Activated CD8-positive, alpha-beta memory T cell treated with anti-CD3 and anti-CD28 coated beads for 48 hours (primary cell): ENCODE results near the gene KYNU.
"Not testable (repeated sequence)": the region's sequence is repeated elsewhere in the genome, so short reads cannot be mapped to it uniquely, and the experiment has no call there.

ENCODE experiments used
- DNase-seq, 3 experiments: peaks; one replicate each; pipeline ENCODE4 v3.0.0-alpha.2; 2020; ENCODE audit warnings: low read depth in 2 of 3, low spot score in 2 of 3

KYNU gene

DNA sequence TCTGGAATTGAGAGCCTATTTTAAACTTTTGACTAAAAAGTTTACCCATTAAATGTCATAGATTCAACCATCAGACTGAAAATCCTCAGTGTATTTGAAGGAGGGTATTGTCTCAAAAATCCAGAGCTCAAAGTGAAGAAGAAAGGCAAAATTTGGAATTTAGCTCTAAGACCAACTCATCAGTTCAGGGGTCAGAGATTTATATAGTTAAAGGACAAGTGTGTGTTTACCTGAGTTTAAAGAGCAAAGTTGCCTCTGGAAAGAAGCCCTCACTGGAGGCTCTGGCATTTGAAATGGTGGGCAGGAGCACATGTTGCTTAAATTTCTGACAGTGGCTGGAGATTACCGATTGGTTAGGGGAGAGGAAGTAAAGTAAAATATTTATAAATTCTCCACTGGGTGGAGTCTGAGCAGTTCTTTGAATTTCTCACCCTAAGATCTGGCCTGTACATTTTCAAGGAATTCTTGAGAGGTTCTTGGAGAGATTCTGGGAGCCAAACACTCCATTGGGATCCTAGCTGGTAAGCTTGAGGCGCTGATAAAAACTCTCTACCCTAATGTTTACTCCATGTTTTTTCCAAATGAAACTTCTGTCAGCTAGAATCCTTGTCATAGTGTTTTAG, at the start of gene KYNU:
KYNU (plus strand) TSS at position 449 of the 623 bp plus-strand sequence. CDS start 7,704 bp downstream, outside the sequence.
- DNase-seq = no peak

DNA sequence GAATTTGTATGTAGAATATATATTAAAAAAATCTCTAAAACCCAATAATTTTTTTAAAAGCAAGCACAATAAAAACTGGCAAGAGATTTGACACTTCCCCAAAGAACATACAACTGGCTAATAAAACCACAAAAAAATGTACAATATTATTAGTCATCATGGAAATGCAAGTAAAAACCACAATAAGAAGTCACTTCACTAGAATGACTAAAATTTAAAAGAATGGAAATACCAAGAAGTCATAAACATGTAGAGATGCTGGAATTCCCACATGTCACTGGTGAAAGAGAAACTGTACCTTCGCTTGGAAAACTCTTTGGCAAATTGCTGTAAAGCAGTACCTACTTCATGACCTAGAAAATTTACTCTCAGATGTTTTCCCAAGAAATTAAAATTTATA, 43.4 kb upstream of the KYNU start:
- DNase-seq = no peak

DNA sequence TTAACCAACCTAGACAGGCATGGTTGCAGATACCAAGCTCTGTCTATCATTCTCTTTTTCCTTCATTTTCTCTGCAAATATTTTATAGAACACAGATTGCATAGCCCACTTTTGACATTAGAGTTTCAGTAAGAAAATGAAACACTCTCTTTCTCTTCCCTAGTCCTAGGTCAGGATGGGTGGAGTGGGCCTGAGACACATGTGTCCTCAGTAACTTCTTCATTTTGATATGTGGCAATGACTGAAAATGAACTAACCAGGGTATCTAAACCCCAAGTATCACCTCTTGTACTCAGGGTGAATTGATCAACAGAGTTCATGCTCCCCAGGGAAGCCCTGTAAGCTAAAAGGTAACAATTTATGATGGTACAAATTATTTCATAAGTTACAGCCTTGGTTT, 37.0 kb upstream of the KYNU start:
- DNase-seq = no peak

DNA sequence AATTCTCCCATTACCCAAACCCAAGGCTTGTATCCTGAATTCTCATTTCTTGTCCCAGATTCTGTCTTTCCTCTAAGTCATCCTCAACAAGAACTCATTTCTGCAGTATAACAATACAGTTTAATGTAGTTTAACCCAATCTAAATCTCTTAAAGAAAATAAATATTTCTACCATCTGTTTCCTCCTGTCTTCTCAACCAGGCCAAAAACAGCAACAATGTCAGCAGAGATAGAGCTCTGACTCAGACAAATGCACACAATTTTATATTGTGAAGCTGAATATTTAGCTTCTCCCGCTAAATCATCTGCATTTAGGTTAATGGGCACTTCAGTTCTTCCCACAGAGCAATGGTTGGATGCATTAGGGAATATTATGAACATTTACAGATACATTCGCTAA, 35.7 kb upstream of the KYNU start:
- DNase-seq = no peak

DNA sequence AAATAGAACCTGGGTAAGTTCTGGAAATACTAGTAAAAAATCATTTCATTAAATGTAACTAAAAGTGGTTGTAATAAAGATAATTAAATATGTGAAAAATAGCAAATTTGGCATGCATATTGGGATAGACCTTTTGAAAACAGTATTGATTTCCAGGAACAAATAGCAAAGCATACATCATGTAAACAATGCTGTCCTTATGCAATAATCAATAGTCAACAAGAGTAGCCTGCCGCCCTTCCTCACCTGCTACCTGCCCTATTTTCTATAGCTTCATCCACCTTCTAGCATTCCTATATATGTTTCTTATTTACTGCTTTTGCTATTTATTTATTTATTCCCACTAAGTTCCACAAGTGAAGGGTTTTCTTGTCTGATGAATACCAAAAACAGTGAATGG, 35.1 kb upstream of the KYNU start:
- no peak for DNase-seq

DNA sequence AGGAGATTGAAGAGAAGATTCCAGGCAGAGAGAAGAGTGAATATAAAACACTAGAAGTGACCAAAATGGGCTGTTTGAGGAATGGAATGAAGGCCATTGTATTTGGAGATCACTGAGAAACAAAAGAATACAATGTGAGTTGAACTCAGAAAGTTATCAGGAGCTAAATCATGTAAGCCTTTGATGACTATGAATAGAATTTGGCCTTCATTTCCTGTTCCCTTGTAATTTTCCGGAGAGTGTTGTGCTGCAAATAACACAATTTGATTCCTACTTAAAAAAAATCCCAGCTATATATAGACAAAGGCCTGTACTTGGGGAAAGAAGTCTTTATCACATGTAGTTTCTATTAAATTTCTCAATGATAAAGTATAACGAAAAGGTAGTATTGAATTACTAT, 33.7 kb upstream of the KYNU start:
- DNase-seq = no peak

DNA sequence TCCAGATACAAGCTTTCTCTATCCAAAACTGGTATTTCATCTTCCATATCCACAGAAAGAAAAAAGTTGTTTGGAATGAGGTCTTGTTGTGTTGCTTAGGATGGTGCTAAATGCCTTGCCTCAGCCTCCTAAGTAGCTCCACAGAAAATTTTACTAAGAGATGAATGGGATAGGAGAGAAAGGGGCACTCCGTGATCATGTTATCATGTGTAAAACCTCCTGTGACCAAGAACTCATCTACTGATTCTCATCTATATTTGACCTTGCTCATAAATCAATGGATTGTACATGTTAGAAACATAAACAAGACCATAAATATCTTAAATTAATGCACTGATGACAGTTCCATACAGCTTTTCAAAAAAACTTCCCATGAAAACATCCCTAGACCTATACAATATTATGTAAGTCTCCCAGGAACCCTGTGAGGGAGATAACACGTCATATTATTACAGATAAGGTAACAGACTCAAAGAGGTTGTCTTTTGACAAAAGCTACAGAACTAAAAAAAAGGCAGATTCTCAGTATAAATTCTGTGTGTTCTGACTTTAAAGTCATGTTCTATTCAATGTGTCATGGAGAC, 29.3 kb upstream of the KYNU start:
- no peak for DNase-seq

DNA sequence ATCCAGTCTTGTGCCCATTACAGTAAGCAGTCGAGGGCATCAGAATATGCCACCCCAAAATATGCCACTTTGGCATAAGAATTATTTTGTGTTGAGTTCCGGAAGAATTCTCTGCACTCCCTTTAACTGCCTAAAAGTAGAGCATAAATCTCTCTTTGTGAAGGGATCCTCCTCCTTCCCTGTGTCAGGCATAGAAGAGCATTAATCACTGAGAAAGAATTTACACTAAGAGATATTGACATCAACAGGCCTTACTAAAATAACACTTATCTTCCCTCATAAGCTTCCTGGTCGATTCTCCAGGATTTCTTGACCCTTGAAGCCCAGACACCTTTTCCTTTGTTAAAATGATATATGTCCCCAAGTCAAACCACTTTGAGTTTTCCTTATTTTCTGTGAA, 27.6 kb upstream of the KYNU start:
- DNase-seq = no peak

DNA sequence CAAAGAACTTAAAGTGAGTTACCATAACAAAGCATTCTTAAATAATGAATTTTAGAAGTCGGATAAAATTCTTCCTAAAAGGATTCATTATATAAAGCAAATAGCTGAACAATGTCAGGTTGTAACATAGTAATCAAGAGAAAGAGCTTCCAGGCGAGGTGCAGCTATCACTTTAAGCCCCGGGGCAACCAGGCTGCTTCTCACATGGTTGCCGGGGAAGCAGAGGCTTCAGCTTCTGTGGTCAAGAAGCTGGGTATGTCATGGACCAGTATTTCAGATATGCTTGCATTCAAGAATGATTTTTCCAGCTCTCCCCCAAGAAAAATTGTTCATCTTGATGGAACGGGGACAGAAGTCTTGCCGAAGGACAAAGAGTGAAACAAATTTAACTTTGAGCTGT, 23.6 kb upstream of the KYNU start:
- no peak for DNase-seq

DNA sequence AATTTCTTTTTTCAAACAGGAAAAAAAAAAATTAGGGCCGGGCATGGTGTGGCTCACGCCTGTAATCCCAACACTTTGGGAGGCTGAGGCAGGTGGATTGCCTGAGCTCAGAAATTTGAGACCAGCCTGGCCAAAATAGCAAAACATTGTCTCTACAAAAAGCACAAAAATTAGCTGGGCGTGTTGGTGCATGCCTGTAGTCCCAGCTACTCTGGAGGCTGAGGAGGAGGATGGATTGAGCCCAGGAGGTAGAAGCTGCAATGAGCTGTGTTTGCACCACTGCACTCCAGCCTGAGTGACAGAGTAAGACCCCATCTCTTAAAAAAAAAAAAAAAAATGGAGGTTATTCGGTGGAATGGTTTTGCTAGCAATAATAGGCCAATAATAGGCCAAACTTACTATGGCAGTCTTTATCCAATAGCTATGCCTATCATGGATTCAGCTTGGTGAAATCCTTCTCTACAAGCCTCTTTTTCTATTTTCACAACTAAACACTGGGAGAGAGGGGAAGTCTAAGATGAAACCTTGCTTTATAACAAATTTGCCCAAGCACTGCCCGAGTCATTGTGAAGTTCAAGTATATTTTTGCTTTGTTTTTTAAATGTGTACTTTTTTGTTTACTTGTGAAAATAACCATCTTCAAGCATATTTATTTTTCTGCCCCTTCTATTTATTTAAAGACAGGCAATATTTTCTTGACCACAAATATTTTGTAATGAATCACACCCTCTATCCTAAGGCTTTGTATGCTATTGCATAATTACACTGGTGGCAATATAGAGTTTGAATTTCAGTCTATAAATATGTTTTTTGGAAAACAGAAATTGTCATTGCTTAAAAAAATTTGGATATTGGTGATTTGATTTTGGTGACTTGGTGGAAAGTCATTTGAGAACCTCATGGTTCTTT, 20.0 kb upstream of the KYNU start:
- DNase-seq = no peak

DNA sequence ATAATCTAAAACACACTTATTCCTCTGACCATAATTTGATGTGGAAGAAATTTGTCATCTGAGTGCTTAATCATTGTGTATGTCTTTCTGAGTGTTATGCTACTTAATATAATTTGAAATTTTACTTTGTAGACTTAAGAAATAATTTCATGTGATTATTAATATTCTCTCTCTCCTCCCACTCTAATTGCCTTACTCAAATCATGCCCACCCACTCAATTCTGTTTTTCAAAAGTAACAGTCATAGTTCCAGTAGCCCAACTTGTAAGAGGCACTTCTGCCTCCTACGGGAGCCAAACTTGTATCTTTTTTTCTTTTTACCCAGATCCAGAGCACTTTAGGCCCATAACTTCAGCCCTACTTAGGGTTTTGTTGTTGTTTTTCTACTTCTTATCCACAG, 18.5 kb upstream of the KYNU start:
- no peak for DNase-seq

DNA sequence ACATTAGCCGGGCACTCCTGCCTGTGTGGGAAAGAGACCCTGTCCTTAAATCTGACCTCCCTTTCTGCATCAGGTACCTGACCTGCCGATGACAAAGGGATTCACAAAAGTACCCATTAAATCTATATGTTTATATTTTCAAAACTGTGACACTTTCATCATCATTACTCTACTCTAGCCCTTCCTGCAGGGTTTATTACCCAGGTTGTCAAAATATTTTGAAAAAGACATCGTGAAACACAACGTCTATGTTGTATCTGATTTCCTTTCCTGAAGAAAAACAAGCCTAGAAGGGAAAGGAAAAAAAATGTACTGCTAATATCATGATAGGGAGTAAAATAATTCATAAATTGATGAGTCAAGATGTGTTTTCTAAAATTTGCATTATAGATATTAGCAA, 15.2 kb upstream of the KYNU start:
- DNase-seq = no peak

DNA sequence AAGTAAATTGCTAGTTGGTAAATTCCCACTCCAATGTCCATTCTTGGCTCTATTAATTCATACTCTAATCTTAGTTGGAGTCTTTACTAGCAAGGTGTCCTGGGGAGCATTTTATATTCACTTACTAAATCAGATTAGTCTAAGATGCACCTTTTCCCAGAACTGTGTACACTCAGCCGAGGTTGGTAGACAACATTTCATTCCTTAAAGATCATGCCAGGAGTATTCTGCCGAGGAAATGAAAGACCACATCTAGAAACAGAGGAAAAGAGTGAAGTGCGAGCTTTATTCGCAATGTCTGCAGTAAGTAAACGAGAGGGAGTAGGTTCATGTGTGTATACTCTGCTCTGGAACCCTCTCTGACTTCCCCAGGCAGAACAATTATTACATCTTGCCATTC, 14.6 kb upstream of the KYNU start:
- no peak for DNase-seq

DNA sequence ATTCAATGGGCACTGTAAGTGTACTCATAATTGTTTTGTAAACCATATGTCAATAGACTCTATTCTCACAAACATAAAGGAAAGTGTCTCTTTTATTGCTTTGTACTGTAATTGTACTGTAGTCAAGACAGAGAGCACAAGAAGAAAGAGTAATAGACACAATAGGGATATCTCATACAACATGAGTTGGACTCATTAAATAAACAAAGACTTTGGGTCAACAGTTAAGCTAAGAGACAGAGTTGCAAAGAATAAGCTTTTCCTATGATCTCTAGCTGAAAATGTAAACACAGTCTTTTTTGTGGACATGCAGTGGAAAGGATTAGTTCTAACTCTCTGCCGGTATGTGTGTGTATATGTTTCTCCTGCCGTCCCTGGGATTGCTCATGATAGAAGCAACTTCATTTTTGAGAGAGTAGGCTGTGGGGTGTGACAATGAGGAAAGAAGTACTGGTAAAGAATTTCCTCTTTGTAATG, 13.9 kb upstream of the KYNU start:
- no peak for DNase-seq

DNA sequence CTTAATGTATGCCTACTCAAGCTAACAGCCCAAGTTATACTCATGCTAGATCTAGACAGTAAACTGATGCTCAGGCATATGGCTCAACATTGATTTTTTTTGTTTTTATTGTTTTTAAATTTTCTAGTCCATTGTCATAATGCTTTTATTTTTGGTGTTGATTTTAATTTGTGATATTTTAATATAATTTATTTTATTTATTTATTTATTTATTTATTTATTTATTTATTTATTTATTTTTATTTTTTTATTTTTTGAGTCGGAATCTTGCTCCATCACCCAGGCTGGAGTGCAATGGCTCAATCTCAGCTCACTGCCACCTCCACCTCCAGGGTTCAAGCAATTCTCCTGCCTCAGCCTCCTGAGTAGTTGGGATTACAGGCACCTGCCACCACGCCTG, 12.9 kb upstream of the KYNU start:
- not testable (repeated sequence) for DNase-seq

DNA sequence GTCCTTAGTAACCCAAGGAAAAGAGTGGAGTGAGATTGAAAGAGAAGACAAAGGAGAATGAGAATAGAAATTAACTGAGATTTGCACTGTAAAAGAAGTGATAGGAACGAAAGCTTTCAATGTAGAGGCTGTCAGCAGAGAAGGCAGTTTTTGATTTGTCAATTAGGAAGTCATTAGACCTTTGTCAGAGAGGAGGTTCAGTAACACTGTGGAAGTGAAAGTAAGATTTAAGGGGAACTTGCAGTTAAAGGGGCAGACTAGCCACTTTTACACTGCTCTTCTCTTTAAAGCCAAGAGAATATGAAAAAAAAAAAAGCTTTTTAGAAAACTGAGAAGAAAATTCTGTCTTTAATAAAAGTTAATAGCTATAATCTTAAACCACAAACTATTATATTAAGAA, 11.5 kb upstream of the KYNU start:
- DNase-seq = no peak

DNA sequence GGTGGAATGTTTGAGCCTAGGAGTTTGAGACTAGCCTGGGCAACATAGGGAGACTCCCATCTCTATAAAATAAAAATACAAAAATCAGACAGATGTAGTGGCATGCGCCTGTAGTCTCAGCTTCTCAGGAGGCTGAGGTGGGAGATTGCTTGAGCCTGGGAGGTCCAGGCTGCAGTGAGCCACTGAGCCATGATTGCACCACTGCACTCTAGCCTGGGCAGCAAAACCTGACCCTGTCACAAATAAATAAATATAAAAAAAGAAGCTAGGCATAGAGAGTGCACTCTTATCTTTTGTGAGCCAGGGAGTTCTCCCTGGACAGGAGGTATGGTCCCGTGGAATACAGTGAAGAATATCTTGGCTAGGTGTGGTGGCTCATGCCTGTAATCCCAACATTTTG, 11.0 kb upstream of the KYNU start:
- DNase-seq = no peak

DNA sequence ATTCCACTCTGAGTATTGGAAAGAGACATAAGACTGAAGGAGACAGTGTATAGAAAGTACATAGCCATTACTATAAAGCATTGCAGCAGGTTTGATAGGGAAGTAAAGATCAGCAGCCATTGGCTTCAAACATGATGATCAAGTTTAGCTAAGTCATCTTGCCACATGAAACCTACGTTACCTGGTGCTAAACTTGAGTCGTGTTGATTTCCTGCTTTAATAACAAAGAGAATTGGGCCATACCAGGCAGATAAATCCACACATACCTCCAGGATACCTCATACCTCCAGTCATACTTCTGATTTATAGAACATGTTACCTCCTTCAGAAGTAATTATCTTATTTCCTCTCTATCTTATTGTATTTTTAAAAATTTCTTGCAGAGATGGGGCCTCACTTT, 10.3 kb upstream of the KYNU start:
- no peak for DNase-seq

DNA sequence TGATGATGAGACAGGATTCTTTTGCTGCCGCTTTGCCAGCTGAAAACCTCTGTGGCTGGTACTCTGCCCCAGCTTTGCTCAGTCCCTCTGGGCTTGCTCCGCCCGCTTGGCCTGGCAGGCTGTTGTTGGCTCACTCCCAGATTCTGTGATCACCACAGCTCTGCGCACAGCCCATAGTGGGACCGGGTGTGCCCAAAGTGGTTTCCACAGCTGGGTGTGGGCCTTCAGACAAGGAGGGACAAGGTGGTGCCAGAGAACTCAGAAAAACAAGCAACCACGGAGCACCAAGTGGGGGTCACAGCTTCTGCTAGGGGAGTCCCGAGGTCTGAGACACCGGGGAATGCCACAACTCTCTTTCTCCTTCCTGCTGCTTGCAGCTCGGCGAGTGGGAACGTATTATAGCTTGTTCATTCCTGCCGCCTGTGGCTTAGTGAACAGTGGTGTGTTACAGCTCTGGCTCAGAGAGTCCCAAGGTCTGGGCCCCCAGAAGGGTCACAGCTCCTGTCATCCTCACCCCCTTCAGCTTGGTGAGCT, 9.2 kb upstream of the KYNU start:
- DNase-seq = no peak

DNA sequence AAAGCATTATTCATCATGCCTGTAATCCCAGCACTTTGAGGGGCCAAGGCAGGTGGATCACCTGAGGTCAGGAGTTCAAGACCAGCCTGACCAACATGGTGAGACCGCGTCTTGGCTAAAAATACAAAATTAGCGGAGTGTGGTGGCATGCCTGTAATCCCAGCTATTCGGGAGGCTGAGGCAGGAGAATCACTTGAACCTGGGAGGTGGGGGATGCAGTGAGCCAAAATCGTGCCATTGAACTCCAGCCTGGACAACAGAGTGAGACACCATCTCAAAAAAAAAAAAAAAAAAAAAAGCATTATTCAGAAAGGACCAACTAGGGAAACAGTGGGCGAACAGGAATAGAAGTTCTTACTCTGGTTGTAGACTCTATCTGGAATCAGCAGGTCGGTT, 8.4 kb upstream of the KYNU start:
- not testable (repeated sequence) for DNase-seq

DNA sequence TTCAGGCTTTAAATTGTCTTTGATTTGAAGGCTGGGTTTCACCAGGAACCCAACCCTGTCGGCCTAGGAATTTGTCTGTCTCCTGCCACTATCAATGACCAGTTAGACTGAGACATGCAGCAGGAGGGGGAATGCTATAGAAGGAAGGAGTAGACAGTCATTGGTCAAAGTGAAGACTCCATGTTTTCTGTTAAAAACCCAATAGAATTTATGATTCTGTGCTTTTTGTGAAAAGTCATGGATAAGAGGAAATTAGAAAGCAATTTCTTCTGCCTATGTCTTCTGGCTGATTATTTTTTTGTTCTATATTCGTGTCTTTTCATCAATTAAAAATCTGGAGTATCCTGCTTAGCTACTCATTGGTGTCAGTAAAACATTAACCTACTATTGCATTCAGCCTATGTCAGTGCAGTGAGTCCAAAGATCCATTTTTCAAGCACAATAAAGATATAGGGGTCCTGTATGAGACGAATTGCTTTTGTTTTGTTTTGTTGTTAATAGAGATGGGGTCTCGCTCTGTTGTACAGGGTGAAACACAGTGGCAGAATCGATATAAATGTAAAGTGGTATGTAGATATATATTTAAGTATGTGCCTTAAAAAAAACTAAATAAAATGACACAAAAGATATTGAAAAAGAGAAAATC, 7.9 kb upstream of the KYNU start:
- no peak for DNase-seq

DNA sequence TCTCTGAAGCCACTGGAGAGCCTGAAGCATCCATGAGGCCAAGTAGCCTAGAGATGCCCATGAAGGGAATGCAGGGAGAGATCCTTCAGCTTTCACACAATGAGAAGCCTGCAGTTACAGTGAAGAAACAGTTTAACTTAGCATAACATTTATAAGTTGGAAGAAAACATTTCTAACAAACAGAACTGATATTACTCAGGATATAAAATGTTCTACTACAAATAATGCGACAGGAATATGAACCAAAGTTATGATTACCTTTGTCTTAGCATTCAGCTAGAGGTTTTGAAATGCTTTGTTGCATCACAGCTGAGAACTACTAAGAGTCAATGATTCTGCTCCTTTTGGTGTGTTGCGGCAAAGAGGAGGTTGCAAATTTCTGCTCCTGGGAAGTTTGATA, 6.9 kb upstream of the KYNU start:
- no peak for DNase-seq
